GM19193 (cell line): ENCODE results near the gene MAPT.

Source experiments
- POLR2A ChIP-seq: IDR thresholded peaks from 4 replicates; pipeline ENCODE4 v1.6.1; 2011; ENCODE audit not compliant: insufficient read depth, insufficient read length; ENCODE audit errors: extremely low read depth

The MAPT gene

DNA sequence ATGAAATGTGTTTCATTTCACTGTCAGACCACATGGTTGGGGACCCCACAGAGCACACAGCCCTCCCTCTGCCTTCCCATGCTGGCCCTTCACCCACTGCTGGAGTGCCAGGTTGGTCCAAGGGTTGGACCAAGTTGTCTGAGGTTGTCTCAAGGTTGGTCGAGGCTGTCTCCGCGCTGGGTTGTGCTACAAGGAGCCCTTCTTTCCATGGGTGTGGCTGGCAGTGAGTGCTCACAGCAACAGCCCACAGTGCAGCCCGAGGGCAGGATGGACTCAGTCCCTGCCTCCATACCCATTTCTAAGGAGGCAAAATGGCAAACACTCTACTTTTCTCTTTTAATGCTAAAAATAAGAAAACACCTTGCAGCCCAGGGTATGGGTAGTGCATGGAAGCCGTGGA is 68.9 kb downstream of the MAPT start:
- TF ChIP-seq POLR2A, result no peak

DNA sequence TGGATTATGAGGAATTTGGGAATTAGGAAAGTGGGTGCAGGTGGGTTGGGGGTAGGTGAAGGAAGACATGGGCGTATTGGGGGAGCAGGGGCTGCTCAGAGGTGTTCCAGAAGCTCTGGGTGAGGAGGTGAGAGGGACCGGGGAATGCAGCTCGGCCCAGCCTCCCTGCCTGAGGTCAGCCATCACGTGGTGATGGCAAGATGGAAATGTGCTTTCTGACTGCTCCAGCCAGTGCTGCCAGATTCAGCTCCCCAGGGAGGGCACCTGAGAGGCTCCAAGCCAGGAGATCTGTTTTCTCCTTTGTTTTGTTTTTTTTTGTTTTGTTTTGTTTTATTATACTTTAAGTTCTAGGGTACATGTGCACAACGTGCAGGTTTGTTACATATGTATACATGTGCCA is 69.5 kb downstream of the MAPT start:
- TF ChIP-seq POLR2A, result no peak

DNA sequence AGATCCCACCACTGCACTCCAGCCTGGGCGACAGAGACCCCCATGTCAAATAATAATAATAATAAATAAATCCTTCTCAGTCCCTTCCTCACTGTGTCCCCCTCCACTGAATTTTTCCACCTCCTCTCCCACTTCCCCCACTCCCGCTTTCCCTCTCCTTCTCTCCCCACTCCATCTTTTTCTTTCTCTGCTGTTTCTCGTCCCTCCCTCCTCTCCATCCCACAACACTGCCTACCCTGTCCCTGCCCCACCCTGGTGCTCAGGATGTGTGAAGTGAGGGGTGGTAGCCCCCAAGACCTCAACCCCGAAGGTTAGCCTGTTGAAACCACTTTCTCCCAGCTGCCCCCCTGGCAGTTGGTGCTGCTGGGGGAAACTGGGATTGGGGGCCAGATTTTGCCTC is 70.3 kb downstream of the MAPT start:
- TF ChIP-seq POLR2A, result no peak

DNA sequence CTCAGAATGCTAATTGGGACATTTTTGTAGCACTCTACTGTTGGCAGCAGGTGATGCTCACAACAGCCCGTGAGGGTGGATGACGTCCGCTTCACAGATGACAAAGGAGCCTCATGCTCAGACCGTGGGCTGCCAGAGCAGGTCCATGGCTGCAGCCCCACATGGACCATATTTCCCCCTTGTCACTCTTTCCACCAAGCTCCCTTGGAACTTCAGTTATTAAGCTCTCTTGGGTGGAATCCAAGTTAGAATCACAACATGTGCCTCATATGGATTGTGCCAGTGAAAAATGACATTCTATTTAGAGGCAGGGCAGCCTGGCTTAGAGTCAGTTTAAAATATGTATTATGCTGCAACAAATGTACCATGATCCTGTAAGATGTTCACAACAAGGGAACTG is 71.5 kb downstream of the MAPT start:
- TF ChIP-seq POLR2A, result no peak

DNA sequence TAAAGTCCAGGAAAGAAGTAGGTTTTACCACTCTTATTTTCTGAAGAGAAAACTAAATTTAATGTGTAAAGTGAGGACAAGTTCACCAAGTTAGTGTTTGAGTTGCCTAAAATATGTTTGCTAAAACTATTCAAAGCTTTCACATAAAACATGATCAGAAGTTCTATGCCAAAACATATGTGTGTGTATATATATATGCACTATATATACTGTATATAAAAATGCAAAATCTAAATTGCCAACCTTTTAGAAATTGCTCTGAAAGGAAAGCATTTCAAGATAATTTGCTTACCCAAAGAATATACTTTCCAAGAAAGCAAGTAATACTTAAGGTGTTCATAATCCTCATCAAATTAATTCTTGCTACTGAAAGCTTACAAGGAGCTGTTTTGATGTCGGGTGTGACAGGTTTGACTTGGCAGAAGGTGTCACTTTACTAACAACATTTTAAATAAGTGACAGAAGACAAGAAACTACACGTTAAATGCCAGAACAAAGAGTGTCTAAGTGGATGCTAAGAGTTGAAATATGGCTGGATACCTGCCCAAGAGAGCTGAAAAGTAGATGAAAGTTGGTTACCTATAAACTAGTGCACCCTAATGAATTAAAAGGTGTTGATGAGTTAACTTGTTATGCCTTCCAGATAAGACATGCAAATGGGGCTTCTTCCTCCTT is 72.4 kb downstream of the MAPT start:
- TF ChIP-seq POLR2A, result no peak

DNA sequence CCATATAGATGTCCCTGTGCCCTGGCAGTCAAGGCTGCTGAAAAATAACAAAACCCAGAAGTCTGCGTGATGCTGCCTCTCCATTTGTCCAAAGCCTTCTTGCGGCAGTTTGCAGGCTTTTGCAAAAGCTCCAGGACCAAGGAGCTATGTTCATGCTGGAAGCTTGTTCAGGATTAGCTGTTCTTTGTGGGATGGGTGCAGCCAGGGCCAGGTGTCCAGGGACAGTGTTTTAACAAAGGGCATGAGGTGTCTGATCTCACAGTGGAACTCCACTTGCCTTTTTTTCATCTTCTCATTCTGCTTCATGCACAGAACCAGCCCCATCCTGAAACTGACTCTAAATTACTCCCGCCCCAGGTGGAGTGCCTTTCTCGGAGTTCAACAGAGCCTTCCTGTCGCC is 73.0 kb downstream of the MAPT start:
- TF ChIP-seq POLR2A, result no peak

DNA sequence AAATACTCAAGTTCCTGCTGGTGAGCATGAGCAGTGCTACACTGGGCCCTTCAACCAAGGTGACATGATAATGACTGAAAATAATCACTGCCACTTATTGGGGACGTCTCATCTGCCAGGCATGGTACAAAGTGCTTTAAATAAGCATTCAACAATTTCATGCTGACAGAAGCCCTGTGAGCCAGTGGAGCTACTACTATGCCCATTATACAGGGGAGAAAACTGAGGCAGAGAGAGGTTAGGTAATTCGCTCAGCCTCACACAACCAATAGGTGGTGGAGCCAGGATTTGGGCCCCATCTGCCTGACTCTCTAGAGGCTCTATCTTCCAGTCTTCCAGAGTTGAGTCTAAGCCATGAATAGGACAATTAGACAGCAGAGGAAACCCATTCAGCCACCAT is 74.4 kb downstream of the MAPT start:
- no peak for TF ChIP-seq POLR2A

DNA sequence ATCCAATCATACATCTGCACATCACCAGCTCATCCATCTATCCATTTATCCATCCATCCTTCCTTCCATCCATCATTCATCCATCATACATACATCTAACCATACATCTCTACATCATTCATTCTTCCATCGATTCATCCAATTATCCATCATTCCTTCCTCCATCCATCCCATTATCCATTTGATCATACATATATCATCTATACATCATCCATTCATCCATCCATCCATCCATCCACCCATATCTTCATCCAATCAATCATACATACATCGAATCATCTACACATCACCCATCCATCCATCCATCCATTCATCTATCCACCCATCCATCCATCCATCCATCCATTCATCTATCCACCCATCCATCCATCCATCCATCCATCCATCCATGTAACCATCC is 75.4 kb downstream of the MAPT start:
- no peak for TF ChIP-seq POLR2A

DNA sequence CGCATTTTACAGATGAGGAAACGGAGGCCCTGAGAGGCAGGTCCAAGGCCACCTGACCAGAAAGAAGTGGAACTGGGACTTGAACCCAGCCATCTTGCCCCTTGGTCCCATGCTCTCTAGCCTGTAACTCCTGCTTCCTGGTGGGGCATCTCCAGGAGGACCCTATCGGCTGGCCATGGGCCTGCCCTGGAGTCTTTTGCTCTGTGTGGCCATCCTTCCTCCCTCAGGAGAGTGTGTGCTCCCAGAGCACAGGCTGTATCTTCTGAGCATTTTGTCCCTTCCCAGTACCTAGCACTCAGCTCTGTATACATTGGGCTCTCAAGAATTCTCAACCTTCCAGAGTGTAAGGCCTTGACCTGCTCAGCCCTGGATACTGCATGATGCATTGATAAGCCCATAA is 76.3 kb downstream of the MAPT start:
- TF ChIP-seq POLR2A, result no peak

DNA sequence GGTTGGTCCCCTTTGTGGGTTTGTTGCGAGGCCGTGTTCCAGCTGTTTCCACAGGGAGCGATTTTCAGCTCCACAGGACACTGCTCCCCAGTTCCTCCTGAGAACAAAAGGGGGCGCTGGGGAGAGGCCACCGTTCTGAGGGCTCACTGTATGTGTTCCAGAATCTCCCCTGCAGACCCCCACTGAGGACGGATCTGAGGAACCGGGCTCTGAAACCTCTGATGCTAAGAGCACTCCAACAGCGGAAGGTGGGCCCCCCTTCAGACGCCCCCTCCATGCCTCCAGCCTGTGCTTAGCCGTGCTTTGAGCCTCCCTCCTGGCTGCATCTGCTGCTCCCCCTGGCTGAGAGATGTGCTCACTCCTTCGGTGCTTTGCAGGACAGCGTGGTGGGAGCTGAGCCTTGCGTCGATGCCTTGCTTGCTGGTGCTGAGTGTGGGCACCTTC is 77.4 kb downstream of the MAPT start:
- TF ChIP-seq POLR2A, result no peak

DNA sequence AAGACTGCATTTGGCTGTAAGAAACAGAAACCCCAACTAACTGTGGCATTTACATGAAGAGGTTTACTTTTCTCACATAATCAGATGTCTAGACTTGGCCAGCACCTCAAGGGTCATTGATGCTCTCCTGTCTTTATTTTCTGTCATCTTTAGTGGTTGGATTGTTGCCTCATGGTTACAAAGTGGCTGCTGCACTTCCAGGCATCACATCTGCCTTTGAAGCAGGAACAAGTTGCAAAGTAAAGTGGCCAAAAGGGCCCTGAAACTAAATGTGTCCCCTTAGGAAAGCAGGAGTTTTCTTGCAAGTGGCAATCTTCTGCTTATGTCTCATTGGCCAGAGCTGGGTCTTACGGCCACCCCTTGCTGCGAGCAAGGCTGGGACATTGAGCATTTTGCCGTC is 78.2 kb downstream of the MAPT start:
- TF ChIP-seq POLR2A, result no peak

DNA sequence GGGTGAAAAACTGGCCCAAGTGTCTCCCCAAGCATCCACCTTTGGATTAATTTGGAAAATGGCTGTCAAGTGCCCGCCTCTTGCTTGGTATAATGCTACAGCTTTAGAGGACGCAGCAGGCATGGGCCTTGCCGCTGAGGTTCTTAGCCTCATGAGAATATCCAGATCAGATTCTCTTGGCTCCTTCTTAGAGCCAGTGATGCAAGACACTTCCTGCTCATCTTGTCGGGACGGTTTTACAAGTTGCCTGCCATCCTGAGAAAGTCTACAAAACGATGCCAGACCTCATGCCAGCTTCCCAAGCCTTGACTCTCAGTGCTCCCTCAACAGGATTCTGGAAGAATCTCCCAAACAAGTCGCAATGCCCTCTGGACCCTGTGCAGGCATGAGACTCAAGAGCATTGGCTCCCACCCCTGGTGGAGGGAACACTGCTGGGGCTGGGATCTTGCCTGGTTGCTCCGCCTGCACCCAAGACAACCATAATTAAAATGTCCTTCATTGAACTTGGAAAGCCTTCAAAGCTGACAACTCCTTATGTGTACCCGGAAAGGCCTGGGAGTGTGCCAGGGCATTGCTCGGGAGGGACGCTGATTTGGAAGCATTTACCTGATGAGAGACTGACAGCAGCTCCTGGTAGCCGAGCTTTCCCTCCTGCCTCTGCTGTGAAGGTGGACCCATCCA is 78.9 kb downstream of the MAPT start:
- TF ChIP-seq POLR2A, result no peak

DNA sequence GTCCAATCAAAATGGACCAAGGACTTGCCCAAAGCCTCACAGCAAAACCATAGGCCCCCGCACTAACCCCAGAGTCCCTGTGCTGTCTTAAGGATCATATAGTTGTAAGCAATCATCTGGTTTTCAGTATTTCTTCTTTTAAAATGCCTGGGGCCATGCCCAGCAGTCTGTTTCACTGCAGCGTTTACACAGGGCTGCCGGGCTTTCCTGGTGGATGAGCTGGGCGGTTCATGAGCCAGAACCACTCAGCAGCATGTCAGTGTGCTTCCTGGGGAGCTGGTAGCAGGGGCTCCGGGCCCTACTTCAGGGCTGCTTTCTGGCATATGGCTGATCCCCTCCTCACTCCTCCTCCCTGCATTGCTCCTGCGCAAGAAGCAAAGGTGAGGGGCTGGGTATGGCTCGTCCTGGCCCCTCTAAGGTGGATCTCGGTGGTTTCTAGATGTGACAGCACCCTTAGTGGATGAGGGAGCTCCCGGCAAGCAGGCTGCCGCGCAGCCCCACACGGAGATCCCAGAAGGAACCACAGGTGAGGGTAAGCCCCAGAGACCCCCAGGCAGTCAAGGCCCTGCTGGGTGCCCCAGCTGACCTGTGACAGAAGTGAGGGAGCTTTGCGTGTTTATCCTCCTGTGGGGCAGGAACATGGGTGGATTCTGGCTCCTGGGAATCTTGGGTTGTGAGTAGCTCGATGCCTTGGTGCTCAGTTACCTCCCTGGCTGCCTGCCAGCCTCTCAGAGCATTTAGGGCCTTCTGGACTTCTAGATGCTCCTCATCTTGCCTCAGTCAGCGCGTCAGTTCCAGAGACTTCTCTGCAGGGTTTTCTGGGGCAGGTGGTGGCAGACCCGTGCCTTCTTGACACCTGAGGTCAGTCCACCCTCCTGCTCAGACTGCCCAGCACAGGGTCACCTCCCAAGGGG is 79.8 kb downstream of the MAPT start:
- no peak for TF ChIP-seq POLR2A

DNA sequence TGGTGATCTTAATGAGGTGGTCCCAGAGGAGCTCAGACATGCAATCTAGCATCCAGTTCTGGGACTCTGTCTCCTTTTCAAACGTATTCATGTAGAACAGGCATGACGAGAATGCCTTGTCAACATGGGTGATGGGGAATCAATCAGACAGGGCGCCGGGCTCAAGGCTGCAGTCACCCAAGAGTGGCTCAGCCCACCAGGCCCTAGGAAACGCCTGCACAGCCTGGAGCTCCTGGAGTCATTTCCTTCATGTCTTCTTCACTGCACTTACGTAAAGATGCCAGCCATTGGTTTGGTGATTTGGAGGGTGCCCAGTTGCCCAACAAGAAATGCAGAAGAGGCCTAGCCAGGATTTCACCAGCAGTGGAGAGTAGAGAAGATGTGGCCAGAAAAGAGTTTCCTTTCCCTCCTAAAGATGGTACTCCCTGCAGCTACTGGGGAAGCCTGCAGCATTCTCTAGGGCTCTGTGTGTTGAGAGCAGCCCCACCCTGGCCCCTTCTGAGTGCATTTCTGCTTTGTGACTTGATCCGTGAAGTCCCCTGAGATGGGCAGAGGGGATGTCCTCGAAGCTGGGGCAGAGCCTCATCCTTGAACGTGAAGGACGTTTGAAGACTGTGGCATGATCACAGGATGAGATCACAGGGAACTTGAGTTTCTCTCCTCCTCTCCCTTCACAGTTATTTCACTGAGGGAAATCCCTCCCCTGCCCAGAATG is 80.7 kb downstream of the MAPT start:
- no peak for TF ChIP-seq POLR2A
